Loucy (cell line): Measurements from ENCODE around the gene BCR.

Source experiments
- H2AFZ ChIP-seq: fragments of 200-600 bp; sonication (generic); 2 replicates; pipeline ENCODE4 v1.6.0; 2016; ENCODE audit warnings: antibody characterized with exemption, mild to moderate bottlenecking, low read length, moderate library complexity
- H3F3A ChIP-seq: fragments of 200-600 bp; 2 replicates; pipeline ENCODE4 v1.6.0; 2016; ENCODE audit warnings: antibody characterized with exemption, low read depth, mild to moderate bottlenecking
- H3K27me3 ChIP-seq: fragments of 200-600 bp; sonication (generic); 2 replicates; pipeline ENCODE4 v1.6.1; 2014; ENCODE audit warnings: low read length, mild to moderate bottlenecking; ENCODE audit not compliant: insufficient read depth, poor library complexity, severe bottlenecking
- H3K36me3 ChIP-seq: fragments of 200-600 bp; sonication (generic); 2 replicates; pipeline ENCODE4 v1.6.1; 2016; ENCODE audit warnings: low read length; ENCODE audit not compliant: insufficient read depth
- H3K4me1 ChIP-seq: fragments of 200-600 bp; sonication (generic); 2 replicates; pipeline ENCODE4 v1.5.1; 2014; ENCODE audit warnings: low read length, mild to moderate bottlenecking; ENCODE audit not compliant: insufficient read depth, poor library complexity, severe bottlenecking
- H3K4me2 ChIP-seq: fragments of 200-600 bp; sonication (generic); 2 replicates; pipeline ENCODE4 v1.6.0; 2014; ENCODE audit warnings: antibody characterized with exemption, low read length, low read depth, mild to moderate bottlenecking; ENCODE audit not compliant: poor library complexity, severe bottlenecking
- H3K4me3 ChIP-seq: fragments of 200-600 bp; sonication (generic); 2 replicates; pipeline ENCODE4 v1.5.1; 2014; ENCODE audit warnings: low read length, mild to moderate bottlenecking, mixed read lengths; ENCODE audit not compliant: poor library complexity, severe bottlenecking
- H3K79me2 ChIP-seq: fragments of 200-600 bp; sonication (generic); 2 replicates; pipeline ENCODE4 v1.6.1; 2014; ENCODE audit warnings: low read length; ENCODE audit not compliant: insufficient read depth
- H3K9ac ChIP-seq: fragments of 200-600 bp; sonication (generic); 2 replicates; pipeline ENCODE4 v1.6.0; 2014; ENCODE audit warnings: mild to moderate bottlenecking, low read depth, low read length, moderate library complexity; ENCODE audit not compliant: poor library complexity, severe bottlenecking
- H3K9me2 ChIP-seq: fragments of 200-600 bp; sonication (generic); replicated peaks from 2 replicates; pipeline ENCODE4 v1.6.1; 2016; ENCODE audit warnings: low read depth, low read length, mixed read lengths
- H3K9me3 ChIP-seq: fragments of 200-600 bp; sonication (generic); 2 replicates; pipeline ENCODE4 v1.6.1; 2014; ENCODE audit warnings: mild to moderate bottlenecking, antibody characterized with exemption, low read length, low read depth; ENCODE audit not compliant: insufficient read depth
- H4K20me1 ChIP-seq: fragments of 200-600 bp; sonication (generic); 2 replicates; pipeline ENCODE4 v1.6.0; 2014; ENCODE audit warnings: antibody characterized with exemption, low read length, mild to moderate bottlenecking; ENCODE audit not compliant: insufficient read depth, poor library complexity, severe bottlenecking
- CTCF ChIP-seq: fragments of 200-600 bp; sonication (generic); conservative IDR thresholded peaks from 2 replicates; pipeline ENCODE4 v1.5.1; 2014; ENCODE audit warnings: mild to moderate bottlenecking, antibody characterized with exemption, low read length
- EZH2phosphoT487 ChIP-seq: fragments of 200-600 bp; IDR thresholded peaks from 2 replicates; pipeline ENCODE4 v1.6.1; 2018; ENCODE audit warnings: antibody characterized with exemption, mild to moderate bottlenecking, moderate library complexity, borderline replicate concordance

Gene BCR

GRCh38 chr22:23223569-23224317, 43.4 kb downstream of the BCR start:
- Histone ChIP-seq H4K20me1 (peaks cover 97% of the 10 kb centered on the region), H2AFZ (no peak overlapping the region), H3K27me3 (no peaks in the 10 kb centered on the region), H3K4me1 (peaks cover 49% of the 10 kb centered on the region), H3K9me2 (no peaks in the 10 kb centered on the region), H3K4me2 (no peak overlapping the region), H3K36me3 (peaks cover 58% of the 10 kb centered on the region), H3F3A (no peaks in the 10 kb centered on the region), H3K79me2 (peaks cover 100% of the 10 kb centered on the region), H3K9ac (no peak overlapping the region), H3K9me3 (peaks cover 8% of the 10 kb centered on the region; the same call in 1 of the 2 replicates), H3K4me3 (no peak overlapping the region)
- TF ChIP-seq CTCF: no peak
- no peak for TF ChIP-seq EZH2phosphoT487

DNA sequence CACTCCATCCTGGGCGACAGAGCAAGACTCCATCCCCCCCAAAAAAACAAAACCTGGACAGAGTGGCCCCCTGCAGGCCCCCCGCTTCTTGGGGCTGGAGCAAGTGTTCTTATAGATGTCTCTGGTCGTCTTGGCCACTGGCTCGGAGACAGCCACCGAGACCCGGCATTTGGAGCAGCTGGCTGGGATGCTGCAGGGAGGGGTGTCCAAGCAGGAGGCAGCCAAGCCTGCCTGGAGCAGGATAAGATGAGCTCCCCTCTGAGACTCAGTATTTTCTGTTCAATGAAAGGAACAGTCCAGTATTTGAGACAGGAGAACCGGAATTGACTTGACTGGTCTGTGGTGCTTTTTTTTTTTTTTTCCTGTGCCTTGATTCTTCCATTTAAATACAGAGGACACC, 44.5 kb downstream of the BCR start:
- H2AFZ ChIP-seq: no peak overlapping the region
- no peak overlapping the region for H3K9ac ChIP-seq
- no peak for TF ChIP-seq CTCF
- no peak for TF ChIP-seq EZH2phosphoT487
- no peaks in the 10 kb centered on the region for H3K27me3 ChIP-seq
- H3K9me3 ChIP-seq: peaks cover 15% of the 10 kb centered on the region; the same call in 1 of the 2 replicates
- no peaks in the 10 kb centered on the region for H3F3A ChIP-seq
- no peaks in the 10 kb centered on the region for H3K9me2 ChIP-seq
- H3K79me2 ChIP-seq: peaks cover 100% of the 10 kb centered on the region
- H3K36me3 ChIP-seq: peaks cover 69% of the 10 kb centered on the region
- no peak overlapping the region for H3K4me3 ChIP-seq
- no peak overlapping the region for H3K4me2 ChIP-seq
- peaks cover 98% of the 10 kb centered on the region for H4K20me1 ChIP-seq
- peaks cover 46% of the 10 kb centered on the region for H3K4me1 ChIP-seq

DNA sequence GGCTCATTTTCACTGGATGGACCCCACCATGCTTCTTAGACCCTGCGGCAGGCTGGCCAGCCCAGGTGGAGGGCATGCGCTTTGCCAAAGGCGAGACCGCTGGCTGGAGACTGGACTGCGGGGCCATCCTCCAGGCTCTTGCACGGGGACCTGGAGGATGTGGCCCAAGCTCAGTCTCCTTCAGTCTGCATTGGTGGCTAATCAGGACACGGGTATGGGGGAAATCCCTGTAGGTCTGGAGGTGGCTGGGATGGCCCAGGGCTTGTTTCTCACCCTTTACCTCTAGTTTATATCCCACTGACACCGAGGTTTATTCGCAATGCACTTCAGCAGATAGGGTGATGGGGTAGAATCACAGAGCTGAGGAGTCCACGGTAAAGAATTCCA, 45.0 kb downstream of the BCR start:
- Histone ChIP-seq H3K9me3 (peaks cover 15% of the 10 kb centered on the region; the same call in 1 of the 2 replicates), H3K79me2 (peaks cover 100% of the 10 kb centered on the region), H3K4me1 (peaks cover 41% of the 10 kb centered on the region), H3K27me3 (no peaks in the 10 kb centered on the region), H3K36me3 (peaks cover 74% of the 10 kb centered on the region), H4K20me1 (peaks cover 98% of the 10 kb centered on the region), H3F3A (no peaks in the 10 kb centered on the region), H3K4me3 (no peak overlapping the region), H3K9ac (no peak overlapping the region), H3K4me2 (no peak overlapping the region), H3K9me2 (no peaks in the 10 kb centered on the region), H2AFZ (no peak overlapping the region)
- no peak for TF ChIP-seq EZH2phosphoT487
- TF ChIP-seq CTCF: no peak
